Stimulated activated CD4-positive, alpha-beta T cell treated with anti-CD3 and anti-CD28 coated beads, Interleukin-12 subunit alpha, Interleukin-12 subunit beta, amount 100 ng/mL, for 48 hours (primary cell): ENCODE data around the gene ODF2L.
"Not testable (repeated sequence)": the region's sequence is repeated elsewhere in the genome, so short reads cannot be mapped to it uniquely, and the experiment has no call there.

ENCODE experiments used
- DNase-seq, 3 donors: peaks; one replicate each; pipeline ENCODE4 v3.0.0-alpha.2; 2020; ENCODE audit warnings: low read depth in 2 of 3, low spot score in 1 of 3

The ODF2L gene

DNA sequence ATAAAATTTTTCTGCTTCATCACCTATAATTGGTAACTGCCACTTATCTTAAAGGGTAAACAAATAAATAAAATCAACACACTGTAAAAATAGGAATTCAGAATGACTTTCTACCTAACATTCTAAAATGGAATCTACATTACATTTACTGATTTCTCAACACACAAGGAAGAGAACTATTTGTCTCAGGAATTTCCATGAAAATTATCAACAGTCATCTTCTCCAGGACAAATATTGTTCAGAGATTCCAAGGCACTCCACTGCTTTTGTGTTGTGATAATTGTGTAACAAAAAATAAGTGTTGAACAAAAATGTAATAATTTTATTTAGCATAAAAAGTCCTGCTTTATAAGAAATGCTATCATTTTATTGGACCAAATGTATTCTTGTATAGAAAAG, 7.3 kb downstream of the ODF2L start:
- DNase-seq: no peak

- no peak for DNase-seq
These were observed 8.1 kb downstream of the ODF2L start for GRCh38 chr1:86387916-86388627.

- no peak for DNase-seq
These were observed 13.2 kb downstream of the ODF2L start for GRCh38 chr1:86382878-86383277.

DNA sequence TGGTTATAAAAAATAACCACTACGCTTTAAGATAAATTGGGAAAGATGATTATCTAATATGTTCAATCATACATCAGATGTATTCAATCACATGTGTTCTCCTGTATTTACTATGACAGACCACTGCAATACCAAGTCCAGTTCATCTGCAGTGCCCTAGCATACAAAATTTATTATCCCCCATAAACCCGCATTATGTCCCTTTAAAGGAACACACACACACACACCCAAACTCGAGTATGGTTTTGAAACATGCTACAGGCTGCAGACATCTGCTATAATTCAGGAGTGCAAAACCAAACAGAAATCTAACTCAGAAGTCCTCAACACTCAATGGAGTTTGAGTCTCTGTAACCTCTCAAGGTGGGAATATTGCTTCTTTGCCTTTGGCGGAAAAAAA, 14.9 kb downstream of the ODF2L start:
- DNase-seq: no peak

GRCh38 chr1:86380257-86380861, 15.8 kb downstream of the ODF2L start:
- no peak for DNase-seq

DNA sequence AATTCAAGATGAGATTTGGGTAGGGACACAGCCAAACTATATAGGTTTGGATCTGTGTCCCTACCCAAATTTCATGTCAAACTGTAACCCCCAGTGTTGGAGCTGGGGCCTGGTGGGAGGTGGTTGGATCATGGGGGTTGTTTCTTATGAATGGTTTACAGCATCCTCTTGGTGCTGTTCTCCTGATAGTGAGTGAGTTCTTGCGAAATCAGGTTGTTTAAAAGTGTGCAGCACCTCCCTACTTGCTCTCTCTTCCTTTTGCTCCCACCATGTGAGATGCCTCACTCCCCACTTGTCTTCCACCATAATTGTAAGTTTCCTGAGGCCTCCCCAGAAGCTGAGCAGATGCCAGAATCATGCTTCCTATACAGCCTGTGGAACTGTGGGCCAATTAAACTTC, 17.3 kb downstream of the ODF2L start:
- no peak for DNase-seq

- DNase-seq: no peak
These were observed 18.8 kb downstream of the ODF2L start for GRCh38 chr1:86377341-86377740.

GRCh38 chr1:86375688-86376087, 20.4 kb downstream of the ODF2L start:
- no peak for DNase-seq

DNA sequence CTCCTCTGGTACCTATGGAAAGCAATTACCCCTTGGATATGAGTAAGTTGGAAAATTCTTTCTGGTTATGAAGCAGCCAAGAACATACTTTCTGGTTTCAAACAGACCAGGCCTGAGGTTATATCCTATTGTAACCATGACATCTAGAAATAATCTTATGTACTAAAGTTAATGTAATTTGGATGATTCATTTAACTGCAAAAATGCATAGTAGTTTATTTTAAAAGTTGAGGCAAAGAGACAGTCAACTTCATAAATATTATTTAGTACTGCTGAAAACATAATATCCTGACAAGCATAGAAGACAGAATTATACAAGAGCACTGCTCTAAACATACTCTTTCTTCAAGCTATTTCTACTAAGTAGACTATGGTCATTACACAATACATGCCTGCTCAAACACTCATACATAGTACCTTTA, 25.5 kb downstream of the ODF2L start:
- DNase-seq: no peak

DNA sequence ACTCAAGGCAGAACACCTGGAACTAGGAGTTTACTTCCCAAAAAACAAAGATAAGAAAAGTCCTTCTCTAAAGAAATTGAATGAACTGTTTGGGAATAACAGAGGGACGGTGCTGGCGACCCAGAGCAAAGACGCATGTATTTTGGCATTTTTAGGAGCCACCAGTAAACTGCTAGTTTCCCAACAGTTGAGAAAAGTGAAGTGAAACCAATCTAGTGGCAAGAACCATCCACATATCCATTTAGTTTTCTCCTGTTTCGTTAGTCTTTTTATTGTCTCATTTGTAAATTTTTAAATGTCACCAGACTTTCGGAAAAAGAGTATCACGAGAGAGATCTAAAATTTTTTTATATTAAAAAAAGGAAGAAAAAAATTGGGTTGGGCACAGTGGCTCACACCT, 30.2 kb downstream of the ODF2L start:
- DNase-seq: no peak

DNA sequence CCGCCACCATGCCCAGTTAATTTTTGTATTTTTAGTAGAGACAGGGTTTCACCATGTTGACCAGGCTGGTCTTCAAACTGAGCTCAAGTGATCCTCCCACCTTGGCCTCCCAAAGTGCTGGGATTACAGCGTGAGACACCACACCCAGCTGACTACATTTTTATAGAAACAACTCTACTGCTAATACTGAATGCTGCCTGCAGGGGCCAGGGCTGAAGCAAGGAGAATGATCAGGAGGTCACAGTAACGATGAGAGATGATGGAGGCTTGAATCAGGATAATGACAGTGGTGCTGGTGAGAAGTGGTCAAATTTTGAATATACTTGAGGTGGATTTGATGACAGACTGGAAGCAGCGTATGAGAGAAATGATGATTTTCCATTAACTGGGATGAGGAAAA, 33.3 kb downstream of the ODF2L start:
- DNase-seq: no peak

DNA sequence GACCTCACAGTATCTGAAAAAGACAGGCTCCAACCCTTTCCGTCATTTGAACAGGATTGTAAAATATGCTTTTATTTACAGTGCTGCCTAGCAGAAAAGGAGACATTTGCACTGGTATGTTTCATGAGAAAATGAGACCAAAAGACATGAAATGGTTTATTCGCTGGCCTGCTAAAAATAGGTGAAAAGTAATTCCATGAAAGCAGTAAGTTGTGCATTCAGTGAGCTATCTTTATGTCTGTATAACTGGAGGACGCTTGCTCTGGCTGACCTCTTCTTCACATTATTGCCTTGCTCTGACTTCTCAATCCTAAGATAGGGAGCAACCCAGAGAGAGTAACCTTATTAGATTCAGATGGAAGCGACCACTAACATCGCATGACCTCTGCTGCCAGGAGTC, 38.3 kb downstream of the ODF2L start:
- DNase-seq: no peak

DNA sequence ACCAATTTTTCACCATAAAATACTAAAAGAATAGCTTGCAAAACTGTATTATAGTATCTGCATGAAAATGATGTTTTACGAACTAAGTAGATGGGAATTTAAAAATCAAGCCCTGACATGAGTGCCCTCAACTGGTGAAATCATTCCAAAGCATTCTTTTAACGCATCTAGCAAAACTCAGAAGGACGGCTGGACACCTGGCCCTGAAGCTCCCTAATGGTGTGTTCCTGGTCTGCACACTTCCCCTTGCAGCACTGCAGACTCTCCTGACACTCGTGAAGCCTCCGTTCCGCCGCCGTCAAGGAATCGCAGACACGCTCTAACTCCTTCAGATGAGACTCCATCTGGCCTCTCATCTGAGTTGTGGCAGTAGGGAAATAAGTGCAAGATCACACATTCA, 39.9 kb downstream of the ODF2L start:
- no peak for DNase-seq

DNA sequence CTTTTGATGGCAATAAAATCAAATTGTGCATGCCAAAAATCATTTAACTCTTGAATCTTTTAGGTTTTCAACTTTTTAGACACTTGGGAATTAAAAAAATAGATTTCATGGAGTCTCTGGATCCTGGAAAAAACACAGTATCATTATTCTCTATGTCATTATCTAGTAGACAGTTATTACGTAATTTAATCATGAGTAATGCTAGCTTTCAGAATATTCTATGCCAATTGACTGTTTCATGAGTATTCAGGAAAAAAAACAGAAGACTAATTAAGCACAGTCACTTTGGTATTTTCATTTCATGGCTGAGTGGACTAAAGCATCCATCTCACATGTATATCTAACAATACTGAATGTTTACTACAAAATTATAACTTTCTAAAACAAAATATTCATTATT, 44.0 kb downstream of the ODF2L start:
- no peak for DNase-seq

GRCh38 chr1:86350230-86350629, 45.9 kb downstream of the ODF2L start:
- not testable (repeated sequence) for DNase-seq

DNA sequence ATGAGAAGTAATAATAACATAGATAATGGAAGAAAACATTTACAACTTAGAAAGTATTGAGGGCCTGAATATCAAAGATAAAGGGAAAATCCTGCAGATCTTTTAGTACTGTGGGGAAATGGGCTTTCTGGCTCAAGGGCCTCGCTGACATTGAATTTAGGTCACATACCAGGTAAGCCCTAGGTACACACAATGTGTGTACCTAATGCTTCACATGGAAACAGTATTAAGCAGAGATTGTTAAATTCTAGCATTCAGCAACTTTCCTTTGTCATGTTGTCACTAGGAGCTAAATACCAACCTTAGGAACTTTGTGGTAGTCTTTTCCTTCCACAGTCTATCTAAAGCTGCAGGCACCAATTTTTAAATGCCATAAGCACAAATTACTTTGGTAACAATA, 49.7 kb downstream of the ODF2L start:
- no peak for DNase-seq

DNA sequence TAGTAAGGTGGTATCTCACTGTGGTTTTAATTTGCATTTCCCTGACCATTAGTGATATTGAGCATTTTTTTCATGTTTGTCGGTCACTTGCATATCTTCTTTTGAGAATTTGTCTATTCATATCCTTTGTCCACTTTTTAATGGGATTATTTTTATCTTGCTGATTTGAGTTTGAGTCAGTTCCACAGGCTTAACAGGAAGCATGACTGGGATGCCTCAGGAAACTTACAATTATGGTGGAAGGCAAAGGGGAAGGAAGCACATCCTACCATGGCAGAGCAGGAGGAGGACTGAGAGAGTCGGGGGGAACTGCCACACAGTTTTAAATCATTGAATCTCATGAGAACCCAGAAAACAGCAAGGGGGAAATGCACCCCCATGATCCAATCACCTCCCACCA, 51.1 kb downstream of the ODF2L start:
- DNase-seq: no peak

- no peak for DNase-seq
These were observed 56.2 kb downstream of the ODF2L start for GRCh38 chr1:86339906-86340305.

- DNase-seq: no peak
These were observed 56.9 kb downstream of the ODF2L start for GRCh38 chr1:86339014-86339812.

DNA sequence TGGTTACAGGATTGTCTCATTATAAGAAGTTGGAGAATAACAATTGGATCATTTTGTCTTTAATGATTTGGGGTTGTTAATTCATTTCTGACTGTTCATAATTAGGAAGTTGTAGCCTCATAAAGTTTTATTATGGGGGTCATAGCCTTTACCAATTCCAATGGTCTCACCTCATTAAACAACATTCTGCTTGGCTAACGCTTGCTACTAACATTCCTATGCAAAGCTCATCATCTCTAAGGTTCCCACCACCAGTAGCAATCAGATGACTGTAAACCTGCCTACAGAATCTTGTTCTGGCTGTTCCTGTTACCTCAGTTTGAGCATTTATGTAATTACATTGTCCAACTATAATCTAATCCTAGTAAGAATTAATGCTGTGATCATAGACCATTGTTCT, 60.2 kb downstream of the ODF2L start:
- DNase-seq: no peak

DNA sequence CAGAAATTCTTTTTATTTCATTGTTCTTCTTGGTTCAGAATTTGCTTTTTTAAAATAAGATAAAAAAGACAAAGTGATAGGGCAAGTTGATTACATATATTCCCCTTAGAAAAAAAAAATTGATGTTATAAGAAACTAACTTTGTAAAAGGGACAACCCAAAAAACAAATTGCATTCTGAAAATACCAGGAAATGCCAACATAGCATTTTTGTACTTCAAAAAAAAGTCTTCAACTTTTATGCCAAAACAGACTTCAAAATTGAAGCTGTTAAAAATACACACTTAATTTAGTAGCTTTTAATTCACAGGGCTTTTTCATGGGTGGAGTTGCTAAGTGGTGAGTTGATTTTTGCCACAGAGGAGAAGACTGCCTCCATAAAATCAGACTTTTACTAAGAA, 70.9 kb downstream of the ODF2L start:
- no peak for DNase-seq

DNA sequence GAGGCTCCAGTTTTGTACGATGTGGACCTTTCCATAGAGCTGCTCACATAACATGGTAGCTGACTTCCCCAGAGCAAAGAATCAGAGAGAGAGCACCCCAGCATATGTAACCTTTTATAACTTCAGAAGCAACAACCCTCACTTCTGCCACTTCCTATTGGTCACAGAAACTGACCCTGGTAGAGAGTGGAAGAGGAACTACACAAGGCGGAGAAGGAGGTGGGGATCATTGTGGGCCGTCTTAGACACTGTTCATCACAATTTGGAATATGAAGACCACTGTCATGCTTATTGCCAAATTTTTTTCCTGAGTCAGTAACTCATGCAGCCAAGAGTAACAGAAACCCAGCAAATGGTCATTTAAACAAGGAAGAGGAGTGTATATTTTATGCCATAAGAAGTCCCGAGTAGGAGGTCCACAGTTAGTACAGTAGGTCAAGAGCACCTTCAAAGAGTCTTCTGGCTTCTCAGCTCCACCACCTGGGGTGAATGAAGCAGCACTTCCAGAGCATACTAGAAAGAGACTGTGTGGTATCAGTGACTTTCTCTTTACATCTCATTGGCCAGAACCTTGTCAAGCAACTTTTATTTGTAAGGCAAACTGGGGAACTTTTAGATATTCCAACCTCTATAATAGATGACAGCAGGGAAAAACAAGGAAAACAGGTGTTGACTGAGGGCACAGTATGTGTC, 71.8 kb downstream of the ODF2L start:
- no peak for DNase-seq
